ENCODE measurements around the gene TTC23L.
"Not testable (repeated sequence)": the region's sequence is repeated elsewhere in the genome, so short reads cannot be mapped to it uniquely, and the experiment has no call there.

Gene TTC23L

GRCh38 chr5:34838785-34839714 lies at the start of gene TTC23L:
TTC23L (plus strand) TSS chr5:34839164; CDS start chr5:34840672, 1,508 bp downstream.
- peak; percentile 76 for DNase-seq

GRCh38 chr5:34789639-34790038 lies 49.3 kb upstream of the TTC23L start:
- DNase-seq = no peak

GRCh38 chr5:34790069-34790468 lies 48.9 kb upstream of the TTC23L start:
- no peak for DNase-seq

- peak; percentile 9 for DNase-seq
Observed at GRCh38 chr5:34791761-34792244, 47.2 kb upstream of the TTC23L start.

- DNase-seq = no peak
Observed at GRCh38 chr5:34802834-34803563, 36.0 kb upstream of the TTC23L start.

- no peak for DNase-seq
Observed at GRCh38 chr5:34803974-34804732, 34.8 kb upstream of the TTC23L start.

- DNase-seq = no peak
Observed at GRCh38 chr5:34804913-34805312, 34.1 kb upstream of the TTC23L start.

- DNase-seq = no peak
Observed at GRCh38 chr5:34806532-34806931, 32.4 kb upstream of the TTC23L start.

- DNase-seq = no peak
Observed at GRCh38 chr5:34811706-34812105, 27.3 kb upstream of the TTC23L start.

GRCh38 chr5:34813509-34813908 lies 25.5 kb upstream of the TTC23L start:
- DNase-seq = no peak

- peak; percentile 23 for DNase-seq
Observed at GRCh38 chr5:34817558-34818351, 21.2 kb upstream of the TTC23L start.

- DNase-seq = no peak
Observed at GRCh38 chr5:34818717-34819116, 20.2 kb upstream of the TTC23L start.

- DNase-seq = no peak
Observed at GRCh38 chr5:34820593-34820992, 18.4 kb upstream of the TTC23L start.

- DNase-seq = no peak
Observed at GRCh38 chr5:34822956-34823715, 15.8 kb upstream of the TTC23L start.

GRCh38 chr5:34826347-34826746 lies 12.6 kb upstream of the TTC23L start:
- no peak for DNase-seq

GRCh38 chr5:34827588-34828506 lies 11.1 kb upstream of the TTC23L start:
- no peak for DNase-seq

GRCh38 chr5:34830827-34831226 lies 8.1 kb upstream of the TTC23L start:
- not testable (repeated sequence) for DNase-seq

GRCh38 chr5:34831303-34831702 lies 7.7 kb upstream of the TTC23L start:
- no peak for DNase-seq

GRCh38 chr5:34832568-34832967 lies 6.4 kb upstream of the TTC23L start:
- DNase-seq = no peak

- no peak for DNase-seq
Observed at GRCh38 chr5:34833090-34833489, 5.9 kb upstream of the TTC23L start.

All from amniotic stem cell (primary cell).